ENCODE data around the gene SLC12A7. TPM values are rescaled to one million over a fixed set of nuclear protein-coding genes. Genes with fewer than 3 reads are reported as not detected.

SLC12A7 gene
- total RNA-seq, 1 experiment from 2014 or later: 28.1 TPM

DNA sequence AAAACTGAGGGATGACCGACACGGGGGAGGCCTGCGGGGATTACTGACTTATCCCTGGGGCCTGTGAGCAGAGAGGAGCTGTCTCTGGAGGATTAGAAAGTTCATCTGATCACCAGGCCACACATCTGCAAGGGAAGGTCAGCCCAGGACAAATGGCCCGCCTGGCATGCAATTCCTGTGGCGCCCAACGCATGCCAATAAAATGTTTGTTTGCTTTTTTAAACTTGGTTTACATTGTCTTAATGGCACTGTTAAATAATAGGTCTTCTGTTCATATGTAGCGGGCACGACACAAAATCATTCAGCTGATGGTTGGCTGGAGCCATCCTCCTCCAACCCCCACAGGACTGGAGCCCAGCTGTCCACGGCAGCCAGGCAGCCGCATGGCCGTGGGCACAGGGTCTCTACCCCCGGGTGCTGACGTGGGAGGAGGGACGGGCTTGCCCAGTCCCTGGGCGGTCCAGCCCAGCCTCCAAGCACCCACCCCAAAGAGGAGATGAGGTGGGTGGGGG is 41.0 kb upstream of the SLC12A7 start (continued):
- TF ChIP-seq, protein P1, sequence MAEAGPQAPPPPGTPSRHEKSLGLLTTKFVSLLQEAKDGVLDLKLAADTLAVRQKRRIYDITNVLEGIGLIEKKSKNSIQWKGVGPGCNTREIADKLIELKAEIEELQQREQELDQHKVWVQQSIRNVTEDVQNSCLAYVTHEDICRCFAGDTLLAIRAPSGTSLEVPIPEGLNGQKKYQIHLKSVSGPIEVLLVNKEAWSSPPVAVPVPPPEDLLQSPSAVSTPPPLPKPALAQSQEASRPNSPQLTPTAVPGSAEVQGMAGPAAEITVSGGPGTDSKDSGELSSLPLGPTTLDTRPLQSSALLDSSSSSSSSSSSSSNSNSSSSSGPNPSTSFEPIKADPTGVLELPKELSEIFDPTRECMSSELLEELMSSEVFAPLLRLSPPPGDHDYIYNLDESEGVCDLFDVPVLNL (CRISPR knock-in tag; IDR thresholded peaks at IDR 0.05; ENCODE audit: borderline replicate concordance, low read depth): no peak
- TF ChIP-seq SMAD3 (CRISPR knock-in tag; IDR thresholded peaks at IDR 0.05; ENCODE audit: borderline replicate concordance): no peak
- TF ChIP-seq, protein P2, sequence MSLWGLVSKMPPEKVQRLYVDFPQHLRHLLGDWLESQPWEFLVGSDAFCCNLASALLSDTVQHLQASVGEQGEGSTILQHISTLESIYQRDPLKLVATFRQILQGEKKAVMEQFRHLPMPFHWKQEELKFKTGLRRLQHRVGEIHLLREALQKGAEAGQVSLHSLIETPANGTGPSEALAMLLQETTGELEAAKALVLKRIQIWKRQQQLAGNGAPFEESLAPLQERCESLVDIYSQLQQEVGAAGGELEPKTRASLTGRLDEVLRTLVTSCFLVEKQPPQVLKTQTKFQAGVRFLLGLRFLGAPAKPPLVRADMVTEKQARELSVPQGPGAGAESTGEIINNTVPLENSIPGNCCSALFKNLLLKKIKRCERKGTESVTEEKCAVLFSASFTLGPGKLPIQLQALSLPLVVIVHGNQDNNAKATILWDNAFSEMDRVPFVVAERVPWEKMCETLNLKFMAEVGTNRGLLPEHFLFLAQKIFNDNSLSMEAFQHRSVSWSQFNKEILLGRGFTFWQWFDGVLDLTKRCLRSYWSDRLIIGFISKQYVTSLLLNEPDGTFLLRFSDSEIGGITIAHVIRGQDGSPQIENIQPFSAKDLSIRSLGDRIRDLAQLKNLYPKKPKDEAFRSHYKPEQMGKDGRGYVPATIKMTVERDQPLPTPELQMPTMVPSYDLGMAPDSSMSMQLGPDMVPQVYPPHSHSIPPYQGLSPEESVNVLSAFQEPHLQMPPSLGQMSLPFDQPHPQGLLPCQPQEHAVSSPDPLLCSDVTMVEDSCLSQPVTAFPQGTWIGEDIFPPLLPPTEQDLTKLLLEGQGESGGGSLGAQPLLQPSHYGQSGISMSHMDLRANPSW (CRISPR knock-in tag; conservative IDR thresholded peaks at IDR 0.05; ENCODE audit: low read depth): no peak
- TF ChIP-seq, protein P3, sequence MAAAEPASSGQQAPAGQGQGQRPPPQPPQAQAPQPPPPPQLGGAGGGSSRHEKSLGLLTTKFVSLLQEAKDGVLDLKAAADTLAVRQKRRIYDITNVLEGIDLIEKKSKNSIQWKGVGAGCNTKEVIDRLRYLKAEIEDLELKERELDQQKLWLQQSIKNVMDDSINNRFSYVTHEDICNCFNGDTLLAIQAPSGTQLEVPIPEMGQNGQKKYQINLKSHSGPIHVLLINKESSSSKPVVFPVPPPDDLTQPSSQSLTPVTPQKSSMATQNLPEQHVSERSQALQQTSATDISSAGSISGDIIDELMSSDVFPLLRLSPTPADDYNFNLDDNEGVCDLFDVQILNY (CRISPR knock-in tag; IDR thresholded peaks at IDR 0.05): no peak
- TF ChIP-seq, protein P4, sequence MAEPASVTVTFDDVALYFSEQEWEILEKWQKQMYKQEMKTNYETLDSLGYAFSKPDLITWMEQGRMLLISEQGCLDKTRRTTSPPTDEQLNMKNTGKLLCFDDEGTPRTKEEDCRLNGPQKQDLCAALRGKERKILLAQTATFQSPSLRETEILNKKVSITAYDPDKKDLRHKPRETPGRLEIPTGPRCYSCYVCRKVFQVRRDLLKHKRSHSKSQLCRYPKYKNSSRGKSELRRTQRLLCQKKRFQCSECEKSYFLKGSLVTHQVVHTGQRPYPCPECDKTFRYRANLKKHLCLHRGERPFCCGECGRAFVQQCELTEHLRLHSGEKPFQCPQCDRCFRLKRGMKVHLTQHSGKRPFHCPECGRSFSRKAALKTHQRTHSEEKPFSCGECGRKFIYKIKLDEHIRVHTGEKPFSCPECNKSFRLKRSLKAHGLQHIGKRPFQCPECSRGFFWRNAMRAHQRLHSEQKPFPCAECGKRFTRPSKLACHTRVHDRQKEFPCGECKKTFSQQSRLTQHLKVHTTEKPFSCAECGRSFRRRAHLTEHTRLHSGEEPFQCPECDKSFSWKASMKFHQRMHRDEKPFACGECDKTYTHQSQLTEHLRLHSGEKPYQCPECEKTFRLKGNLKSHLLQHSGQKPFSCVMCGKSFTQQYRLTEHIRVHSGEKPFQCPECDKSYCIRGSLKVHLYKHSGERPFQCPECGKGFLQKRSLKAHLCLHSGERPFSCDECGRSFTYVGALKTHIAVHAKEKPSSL (CRISPR knock-in tag; conservative IDR thresholded peaks at IDR 0.05): no peak

DNA sequence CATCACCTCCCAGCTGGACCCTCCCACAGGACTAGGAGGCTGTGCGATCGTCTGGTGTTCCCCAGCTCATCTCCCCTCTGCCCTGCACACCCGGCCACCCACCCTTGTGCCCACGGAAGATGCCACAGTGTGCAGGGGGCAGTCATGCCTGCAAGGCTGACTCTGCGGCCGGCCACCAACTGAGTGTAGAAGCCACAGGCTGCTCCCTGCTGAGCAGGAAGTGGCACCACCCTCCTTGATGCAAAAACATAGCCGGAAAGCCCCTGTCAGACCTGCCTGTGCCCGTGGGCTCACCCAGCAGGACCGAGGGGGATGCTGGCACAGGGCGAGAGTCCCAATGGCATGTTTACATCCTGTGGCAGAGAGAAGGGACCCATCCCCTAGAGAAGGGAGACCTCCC is 40.3 kb upstream of the SLC12A7 start:
- no peak for ATAC-seq
- H3K9me3 Mint-ChIP-seq: peaks cover 2% of the 10 kb centered on the region
- CTCF ChIA-PET: interaction anchor here (1.4 kb wide), 1 partner anchor 15 kb away, joined by 4 read pairs; no protein-coding TSS in a partner anchor
- POLR2A ChIA-PET: no interaction called here
- H3K27ac Mint-ChIP-seq: no peak overlapping the region
- no peak overlapping the region for H3K4me3 Mint-ChIP-seq
- H3K36me3 Mint-ChIP-seq: no peaks in the 10 kb centered on the region
- H3K4me1 Mint-ChIP-seq: peaks cover 7% of the 10 kb centered on the region
- DNase-seq (ENCODE audit: low spot score): no peak
- peaks cover 29% of the 10 kb centered on the region for H3K27me3 Mint-ChIP-seq (ENCODE audit: low read depth)
- no peak for TF ChIP-seq RELA (CRISPR knock-in tag; IDR thresholded peaks at IDR 0.05; ENCODE audit: borderline replicate concordance)
- TF ChIP-seq, protein P4 (CRISPR knock-in tag; conservative IDR thresholded peaks at IDR 0.05): no peak
- TF ChIP-seq, protein P5, sequence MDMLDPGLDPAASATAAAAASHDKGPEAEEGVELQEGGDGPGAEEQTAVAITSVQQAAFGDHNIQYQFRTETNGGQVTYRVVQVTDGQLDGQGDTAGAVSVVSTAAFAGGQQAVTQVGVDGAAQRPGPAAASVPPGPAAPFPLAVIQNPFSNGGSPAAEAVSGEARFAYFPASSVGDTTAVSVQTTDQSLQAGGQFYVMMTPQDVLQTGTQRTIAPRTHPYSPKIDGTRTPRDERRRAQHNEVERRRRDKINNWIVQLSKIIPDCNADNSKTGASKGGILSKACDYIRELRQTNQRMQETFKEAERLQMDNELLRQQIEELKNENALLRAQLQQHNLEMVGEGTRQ (CRISPR knock-in tag; IDR thresholded peaks at IDR 0.05): no peak
- TF ChIP-seq, protein P6, sequence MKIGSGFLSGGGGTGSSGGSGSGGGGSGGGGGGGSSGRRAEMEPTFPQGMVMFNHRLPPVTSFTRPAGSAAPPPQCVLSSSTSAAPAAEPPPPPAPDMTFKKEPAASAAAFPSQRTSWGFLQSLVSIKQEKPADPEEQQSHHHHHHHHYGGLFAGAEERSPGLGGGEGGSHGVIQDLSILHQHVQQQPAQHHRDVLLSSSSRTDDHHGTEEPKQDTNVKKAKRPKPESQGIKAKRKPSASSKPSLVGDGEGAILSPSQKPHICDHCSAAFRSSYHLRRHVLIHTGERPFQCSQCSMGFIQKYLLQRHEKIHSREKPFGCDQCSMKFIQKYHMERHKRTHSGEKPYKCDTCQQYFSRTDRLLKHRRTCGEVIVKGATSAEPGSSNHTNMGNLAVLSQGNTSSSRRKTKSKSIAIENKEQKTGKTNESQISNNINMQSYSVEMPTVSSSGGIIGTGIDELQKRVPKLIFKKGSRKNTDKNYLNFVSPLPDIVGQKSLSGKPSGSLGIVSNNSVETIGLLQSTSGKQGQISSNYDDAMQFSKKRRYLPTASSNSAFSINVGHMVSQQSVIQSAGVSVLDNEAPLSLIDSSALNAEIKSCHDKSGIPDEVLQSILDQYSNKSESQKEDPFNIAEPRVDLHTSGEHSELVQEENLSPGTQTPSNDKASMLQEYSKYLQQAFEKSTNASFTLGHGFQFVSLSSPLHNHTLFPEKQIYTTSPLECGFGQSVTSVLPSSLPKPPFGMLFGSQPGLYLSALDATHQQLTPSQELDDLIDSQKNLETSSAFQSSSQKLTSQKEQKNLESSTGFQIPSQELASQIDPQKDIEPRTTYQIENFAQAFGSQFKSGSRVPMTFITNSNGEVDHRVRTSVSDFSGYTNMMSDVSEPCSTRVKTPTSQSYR (CRISPR knock-in tag; IDR thresholded peaks at IDR 0.05): no peak
- TF ChIP-seq, protein P7, sequence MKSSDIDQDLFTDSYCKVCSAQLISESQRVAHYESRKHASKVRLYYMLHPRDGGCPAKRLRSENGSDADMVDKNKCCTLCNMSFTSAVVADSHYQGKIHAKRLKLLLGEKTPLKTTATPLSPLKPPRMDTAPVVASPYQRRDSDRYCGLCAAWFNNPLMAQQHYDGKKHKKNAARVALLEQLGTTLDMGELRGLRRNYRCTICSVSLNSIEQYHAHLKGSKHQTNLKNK (CRISPR knock-in tag; IDR thresholded peaks at IDR 0.05): no peak
- TF ChIP-seq ZNF232 (CRISPR knock-in tag; IDR thresholded peaks at IDR 0.05): no peak
- TF ChIP-seq, protein P8, sequence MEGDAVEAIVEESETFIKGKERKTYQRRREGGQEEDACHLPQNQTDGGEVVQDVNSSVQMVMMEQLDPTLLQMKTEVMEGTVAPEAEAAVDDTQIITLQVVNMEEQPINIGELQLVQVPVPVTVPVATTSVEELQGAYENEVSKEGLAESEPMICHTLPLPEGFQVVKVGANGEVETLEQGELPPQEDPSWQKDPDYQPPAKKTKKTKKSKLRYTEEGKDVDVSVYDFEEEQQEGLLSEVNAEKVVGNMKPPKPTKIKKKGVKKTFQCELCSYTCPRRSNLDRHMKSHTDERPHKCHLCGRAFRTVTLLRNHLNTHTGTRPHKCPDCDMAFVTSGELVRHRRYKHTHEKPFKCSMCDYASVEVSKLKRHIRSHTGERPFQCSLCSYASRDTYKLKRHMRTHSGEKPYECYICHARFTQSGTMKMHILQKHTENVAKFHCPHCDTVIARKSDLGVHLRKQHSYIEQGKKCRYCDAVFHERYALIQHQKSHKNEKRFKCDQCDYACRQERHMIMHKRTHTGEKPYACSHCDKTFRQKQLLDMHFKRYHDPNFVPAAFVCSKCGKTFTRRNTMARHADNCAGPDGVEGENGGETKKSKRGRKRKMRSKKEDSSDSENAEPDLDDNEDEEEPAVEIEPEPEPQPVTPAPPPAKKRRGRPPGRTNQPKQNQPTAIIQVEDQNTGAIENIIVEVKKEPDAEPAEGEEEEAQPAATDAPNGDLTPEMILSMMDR (IDR thresholded peaks at IDR 0.05): no peak
- TF ChIP-seq ATF1 (CRISPR knock-in tag; IDR thresholded peaks at IDR 0.05): no peak
- no peak for TF ChIP-seq RORB (CRISPR knock-in tag; IDR thresholded peaks at IDR 0.05)
- no peak for TF ChIP-seq FOXP1 (CRISPR knock-in tag; IDR thresholded peaks at IDR 0.05; ENCODE audit: borderline replicate concordance)
- no peak for TF ChIP-seq ZNF219 (CRISPR knock-in tag; IDR thresholded peaks at IDR 0.05; ENCODE audit: borderline replicate concordance)
- TF ChIP-seq SMAD3 (CRISPR knock-in tag; IDR thresholded peaks at IDR 0.05; ENCODE audit: borderline replicate concordance): no peak
- TF ChIP-seq, protein P3 (CRISPR knock-in tag; IDR thresholded peaks at IDR 0.05): no peak
- TF ChIP-seq, protein P9, sequence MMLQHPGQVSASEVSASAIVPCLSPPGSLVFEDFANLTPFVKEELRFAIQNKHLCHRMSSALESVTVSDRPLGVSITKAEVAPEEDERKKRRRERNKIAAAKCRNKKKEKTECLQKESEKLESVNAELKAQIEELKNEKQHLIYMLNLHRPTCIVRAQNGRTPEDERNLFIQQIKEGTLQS (CRISPR knock-in tag; conservative IDR thresholded peaks at IDR 0.05): no peak
- no peak for TF ChIP-seq ETV6 (CRISPR knock-in tag; IDR thresholded peaks at IDR 0.05)
